GM12878 (cell line): ENCODE results near the gene UST. TPM values are rescaled to one million over a fixed set of nuclear protein-coding genes. Genes with fewer than 3 reads are reported as not detected.

Source experiments
- ATF2 ChIP-seq: IDR thresholded peaks from 2 replicates; pipeline ENCODE4 v1.6.1; 2012; ENCODE audit warnings: low read length, inconsistent platforms
- ATF7 ChIP-seq: fragments of 450-650 bp; IDR thresholded peaks from 2 replicates; pipeline ENCODE4 v1.6.1; 2016; ENCODE audit warnings: low read depth, mild to moderate bottlenecking
- GABPA ChIP-seq: IDR thresholded peaks from 2 replicates; pipeline ENCODE4 v1.6.1; 2014; ENCODE audit warnings: antibody characterized with exemption, low read depth, mild to moderate bottlenecking, inconsistent platforms
- HDAC2 ChIP-seq: fragments of 200-600 bp; sonication (generic); IDR thresholded peaks from 2 replicates; pipeline ENCODE4 v1.6.1; 2017
- JUNB ChIP-seq: IDR thresholded peaks from 2 replicates; pipeline ENCODE4 v1.6.1; 2016; ENCODE audit warnings: antibody characterized with exemption, mild to moderate bottlenecking
- LARP7 ChIP-seq: fragments of 450-650 bp; IDR thresholded peaks from 2 replicates; pipeline ENCODE4 v1.6.1; 2017; ENCODE audit warnings: mild to moderate bottlenecking
- MAX ChIP-seq: IDR thresholded peaks from 2 replicates; pipeline ENCODE4 v1.6.1; 2012; ENCODE audit warnings: low read depth, low read length, improper control_type of control experiment
- MEF2A ChIP-seq: IDR thresholded peaks from 2 replicates; pipeline ENCODE4 v1.6.1; 2011; ENCODE audit warnings: low read depth, mild to moderate bottlenecking, low read length, moderate library complexity; ENCODE audit not compliant: insufficient read depth
- MTA2 ChIP-seq: fragments of 450-650 bp; IDR thresholded peaks from 2 replicates; pipeline ENCODE4 v1.6.1; 2016; ENCODE audit warnings: low read depth, mild to moderate bottlenecking, moderate library complexity
- NFIC ChIP-seq: IDR thresholded peaks from 2 replicates; pipeline ENCODE4 v1.6.1; 2012; ENCODE audit warnings: low read depth, mild to moderate bottlenecking, inconsistent platforms, low read length, moderate library complexity
- NR2F1 ChIP-seq: fragments of 450-650 bp; conservative IDR thresholded peaks from 2 replicates; pipeline ENCODE4 v1.6.1; 2017; ENCODE audit warnings: mild to moderate bottlenecking
- POLR2AphosphoS2 ChIP-seq: IDR thresholded peaks from 2 replicates; pipeline ENCODE4 v1.6.1; 2011; ENCODE audit warnings: low read depth, mild to moderate bottlenecking, low read length, improper control_type of control experiment, moderate library complexity
- RUNX3 ChIP-seq: IDR thresholded peaks from 2 replicates; pipeline ENCODE4 v1.6.1; 2012; ENCODE audit warnings: low read length, inconsistent platforms
- SIN3A ChIP-seq: IDR thresholded peaks from 2 replicates; pipeline ENCODE4 v1.6.1; 2012; ENCODE audit warnings: low read depth, low read length, improper control_type of control experiment
- SREBF1 ChIP-seq: IDR thresholded peaks from 2 replicates; pipeline ENCODE4 v1.6.1; 2012; ENCODE audit warnings: mild to moderate bottlenecking, low read length
- ZNF24 ChIP-seq: fragments of 450-650 bp; IDR thresholded peaks from 2 replicates; pipeline ENCODE4 v1.6.1; 2017; ENCODE audit warnings: antibody characterized with exemption, mild to moderate bottlenecking
- ZNF622 ChIP-seq: fragments of 450-650 bp; IDR thresholded peaks from 2 replicates; pipeline ENCODE4 v1.6.1; 2017; ENCODE audit warnings: mild to moderate bottlenecking, inconsistent platforms
- polyA plus RNA-seq, 11 experiments: library from polyadenylated mRNA; depleted of rRNA in 4 of 11; unstranded in 6 of 11; stranded (reverse) in 5 of 11; fragments of >200 nt; fragmentation: Nextera tagmentation in 4 of 11; fragmentation: Illumina TruSeq in 1 of 11; extraction: Ambion mirVana in 4 of 11; extraction: Trizol in 1 of 11; gene quantifications; 1 replicate in 1 of 11; 2 replicates in 10 of 11; pipeline versions ENCODE4 v1.2.1 to v1.2.3, GENCODE V29; 2011 to 2016; ENCODE audit warnings: inconsistent platforms in 2 of 11, missing spikeins in 2 of 11, low read depth in 1 of 11
- total RNA-seq, 4 experiments: library from RNA; depleted of rRNA in 3 of 4; stranded (reverse); fragments of >200 nt in 3 of 4; fragmentation: Illumina TruSeq in 1 of 4; extraction: Trizol in 1 of 4; gene quantifications; 2 replicates each; pipeline versions ENCODE4 v1.2.1 to v1.2.3, GENCODE V29; 2013 to 2021
- TF ChIP-seq, protein P1 (sequence below): fragments of 450-650 bp; formaldehyde crosslinking; IDR thresholded peaks from 2 replicates; pipeline ENCODE4 v1.4.0; 2020; ENCODE audit warnings: mild to moderate bottlenecking, moderate library complexity
- TF ChIP-seq, protein P2 (sequence below): fragments of 450-650 bp; IDR thresholded peaks from 2 replicates; pipeline ENCODE4 v1.6.1; 2017; ENCODE audit warnings: low read depth, mild to moderate bottlenecking, moderate library complexity

Gene UST
- total and polyA plus RNA-seq, 10 of the 15 experiments (the other 5 are each of a cell fraction or from before 2014, with no cell fraction given), result 0.74 to 43.3 (median 2.2) TPM

GRCh38 chr6:148835920-148836441, 89.2 kb downstream of the UST start (continued):
- TF ChIP-seq SIN3A, result no peak
- TF ChIP-seq NR2F1, result no peak
- TF ChIP-seq, protein P1, sequence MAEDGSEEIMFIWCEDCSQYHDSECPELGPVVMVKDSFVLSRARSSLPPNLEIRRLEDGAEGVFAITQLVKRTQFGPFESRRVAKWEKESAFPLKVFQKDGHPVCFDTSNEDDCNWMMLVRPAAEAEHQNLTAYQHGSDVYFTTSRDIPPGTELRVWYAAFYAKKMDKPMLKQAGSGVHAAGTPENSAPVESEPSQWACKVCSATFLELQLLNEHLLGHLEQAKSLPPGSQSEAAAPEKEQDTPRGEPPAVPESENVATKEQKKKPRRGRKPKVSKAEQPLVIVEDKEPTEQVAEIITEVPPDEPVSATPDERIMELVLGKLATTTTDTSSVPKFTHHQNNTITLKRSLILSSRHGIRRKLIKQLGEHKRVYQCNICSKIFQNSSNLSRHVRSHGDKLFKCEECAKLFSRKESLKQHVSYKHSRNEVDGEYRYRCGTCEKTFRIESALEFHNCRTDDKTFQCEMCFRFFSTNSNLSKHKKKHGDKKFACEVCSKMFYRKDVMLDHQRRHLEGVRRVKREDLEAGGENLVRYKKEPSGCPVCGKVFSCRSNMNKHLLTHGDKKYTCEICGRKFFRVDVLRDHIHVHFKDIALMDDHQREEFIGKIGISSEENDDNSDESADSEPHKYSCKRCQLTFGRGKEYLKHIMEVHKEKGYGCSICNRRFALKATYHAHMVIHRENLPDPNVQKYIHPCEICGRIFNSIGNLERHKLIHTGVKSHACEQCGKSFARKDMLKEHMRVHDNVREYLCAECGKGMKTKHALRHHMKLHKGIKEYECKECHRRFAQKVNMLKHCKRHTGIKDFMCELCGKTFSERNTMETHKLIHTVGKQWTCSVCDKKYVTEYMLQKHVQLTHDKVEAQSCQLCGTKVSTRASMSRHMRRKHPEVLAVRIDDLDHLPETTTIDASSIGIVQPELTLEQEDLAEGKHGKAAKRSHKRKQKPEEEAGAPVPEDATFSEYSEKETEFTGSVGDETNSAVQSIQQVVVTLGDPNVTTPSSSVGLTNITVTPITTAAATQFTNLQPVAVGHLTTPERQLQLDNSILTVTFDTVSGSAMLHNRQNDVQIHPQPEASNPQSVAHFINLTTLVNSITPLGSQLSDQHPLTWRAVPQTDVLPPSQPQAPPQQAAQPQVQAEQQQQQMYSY, result no peak
- no peak for TF ChIP-seq MTA2
- TF ChIP-seq MAX, result no peak
- no peak for TF ChIP-seq ZNF622
- no peak for TF ChIP-seq LARP7
- 0 out of 2 replicates have a peak, but pooled peaks have one; percentile 43 for TF ChIP-seq MEF2A
- no peak for TF ChIP-seq HDAC2
- TF ChIP-seq ATF7, result 0 out of 2 replicates have a peak, but pooled peaks have one; percentile 18
- no peak for TF ChIP-seq SREBF1
- TF ChIP-seq RUNX3, result peak; percentile 18
- TF ChIP-seq GABPA, result no peak
- TF ChIP-seq, protein P2, sequence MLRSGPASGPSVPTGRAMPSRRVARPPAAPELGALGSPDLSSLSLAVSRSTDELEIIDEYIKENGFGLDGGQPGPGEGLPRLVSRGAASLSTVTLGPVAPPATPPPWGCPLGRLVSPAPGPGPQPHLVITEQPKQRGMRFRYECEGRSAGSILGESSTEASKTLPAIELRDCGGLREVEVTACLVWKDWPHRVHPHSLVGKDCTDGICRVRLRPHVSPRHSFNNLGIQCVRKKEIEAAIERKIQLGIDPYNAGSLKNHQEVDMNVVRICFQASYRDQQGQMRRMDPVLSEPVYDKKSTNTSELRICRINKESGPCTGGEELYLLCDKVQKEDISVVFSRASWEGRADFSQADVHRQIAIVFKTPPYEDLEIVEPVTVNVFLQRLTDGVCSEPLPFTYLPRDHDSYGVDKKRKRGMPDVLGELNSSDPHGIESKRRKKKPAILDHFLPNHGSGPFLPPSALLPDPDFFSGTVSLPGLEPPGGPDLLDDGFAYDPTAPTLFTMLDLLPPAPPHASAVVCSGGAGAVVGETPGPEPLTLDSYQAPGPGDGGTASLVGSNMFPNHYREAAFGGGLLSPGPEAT, result peak; percentile 57; the same call in 1 of the 2 replicates
- peak; percentile 47 for TF ChIP-seq JUNB
- no peak for TF ChIP-seq POLR2AphosphoS2
- TF ChIP-seq NFIC, result peak; percentile 63
- no peak for TF ChIP-seq ZNF24
- peak; percentile 66 for TF ChIP-seq ATF2
